Stimulated activated CD4-positive, alpha-beta T cell treated with anti-CD3 and anti-CD28 coated beads, Interleukin-1b, Interleukin-23, amount 100 ng/mL, for 4 hours (primary cell): Measurements from ENCODE around the gene LSM7.

ENCODE experiments used
- DNase-seq, 2 donors: peaks; one replicate each; pipeline ENCODE4 v3.0.0-alpha.2; 2020; ENCODE audit warnings: low read depth in 2 of 2

Gene LSM7

DNA sequence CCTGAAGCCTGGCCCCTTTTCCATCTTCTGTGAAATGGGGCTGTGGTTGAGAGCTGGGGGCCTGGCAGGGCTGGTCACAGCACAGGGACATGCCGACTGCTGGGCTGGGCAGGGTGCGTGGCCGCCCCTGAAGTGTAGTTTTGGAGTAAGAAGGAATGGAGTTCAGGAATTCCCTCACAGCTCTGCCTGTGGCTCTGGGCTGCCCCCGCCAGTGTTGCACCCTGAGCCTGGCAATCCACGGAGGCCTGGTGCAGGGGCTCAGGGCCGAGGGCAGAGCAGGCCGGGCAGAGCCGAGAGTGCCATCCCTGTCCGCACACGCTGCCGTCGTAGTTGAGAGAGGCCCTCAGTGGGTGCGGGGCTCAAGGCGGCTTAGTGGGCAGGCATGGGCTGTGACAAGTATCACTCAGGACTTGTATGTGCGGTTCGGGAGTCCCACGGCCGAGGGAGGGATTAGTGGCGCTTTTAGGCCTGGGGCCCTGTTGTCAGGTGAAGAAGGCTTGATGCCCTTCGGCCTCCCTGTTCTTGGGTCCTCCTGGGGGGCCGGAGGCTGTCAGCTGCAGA is 9.7 kb upstream of the LSM7 start:
- DNase-seq: no peak

- DNase-seq: no peak
Measured at GRCh38 chr19:2337329-2337707, 8.9 kb upstream of the LSM7 start.

DNA sequence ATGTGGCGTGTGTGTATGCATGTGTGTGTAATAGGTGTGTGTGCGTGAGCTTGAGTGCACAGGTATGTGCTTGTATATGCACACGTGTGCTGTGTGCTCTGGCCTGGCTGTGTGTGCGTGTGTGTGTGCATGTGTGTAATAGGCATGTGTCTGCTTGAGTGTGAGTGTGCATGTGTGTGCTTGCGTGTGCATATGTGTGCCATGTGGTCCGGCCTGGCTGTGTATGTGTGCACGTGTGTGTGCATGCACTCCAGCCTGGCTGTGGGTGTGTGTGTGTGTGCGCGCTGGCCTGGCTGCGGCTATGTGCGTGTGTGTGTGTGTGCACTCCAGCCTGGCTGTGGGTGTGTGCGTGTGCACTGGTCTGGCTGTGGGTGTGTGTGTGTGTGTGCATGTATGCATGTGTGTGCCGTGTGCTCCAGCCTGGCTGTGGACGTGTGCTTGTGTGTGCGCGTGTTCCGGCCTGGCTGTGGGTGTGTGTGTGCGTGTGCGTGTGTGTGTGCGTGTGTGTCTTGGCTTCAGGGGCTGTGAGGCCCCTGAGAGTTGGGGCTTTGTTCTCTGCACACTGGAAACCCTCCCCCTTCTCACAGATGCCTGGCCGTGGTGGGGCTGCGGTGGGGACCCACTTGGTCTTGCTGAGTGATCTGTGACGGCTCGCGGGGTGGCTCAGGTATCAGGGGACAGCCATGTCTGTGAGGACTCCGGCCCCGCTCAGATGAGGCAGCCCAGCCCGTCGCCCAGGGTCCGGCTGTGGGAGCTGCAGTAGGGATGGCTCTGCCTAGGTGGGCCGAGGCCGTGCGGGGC is 8.3 kb upstream of the LSM7 start:
- no peak for DNase-seq

DNA sequence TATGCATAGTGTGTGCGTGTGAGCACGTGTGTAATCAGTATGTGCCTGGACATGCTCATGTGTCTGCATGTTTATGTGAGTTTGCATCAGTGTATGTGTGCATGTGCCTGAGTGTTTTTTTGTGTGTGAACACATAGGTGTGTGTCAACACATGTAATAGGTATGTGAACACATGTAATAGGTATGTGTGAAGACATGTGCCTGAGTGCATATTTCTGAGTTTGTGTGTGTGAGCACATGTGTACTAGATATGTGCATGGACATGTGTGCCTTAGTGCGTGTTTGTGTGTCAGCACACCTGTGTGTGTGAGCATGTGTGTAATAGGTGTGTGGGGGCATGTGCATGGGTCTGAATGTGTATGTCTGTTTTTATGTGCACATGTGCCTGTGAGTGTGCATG is 7.5 kb upstream of the LSM7 start:
- DNase-seq: no peak

GRCh38 chr19:2334986-2335846 is 6.8 kb upstream of the LSM7 start:
- DNase-seq: no peak

DNA sequence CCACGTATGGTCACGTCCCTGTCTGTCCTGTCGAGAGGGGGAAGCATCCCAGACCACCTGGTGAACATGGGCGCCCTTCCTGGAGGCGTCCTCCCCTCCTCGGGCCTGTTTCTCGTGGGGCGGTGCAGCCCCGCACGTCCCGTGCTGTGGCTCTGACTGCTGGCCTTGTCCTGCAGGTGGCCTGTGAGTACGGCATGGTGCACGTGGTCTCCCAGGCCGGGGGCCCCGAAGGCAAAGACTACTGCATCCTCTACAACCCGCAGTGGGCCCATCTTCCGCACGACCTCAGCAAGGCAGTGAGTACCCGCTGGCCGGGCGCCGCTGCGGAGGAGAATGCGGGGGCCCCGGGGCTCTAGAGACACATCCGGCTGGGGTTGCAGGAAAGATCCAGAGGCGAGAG is 6.0 kb upstream of the LSM7 start:
- DNase-seq: no peak

DNA sequence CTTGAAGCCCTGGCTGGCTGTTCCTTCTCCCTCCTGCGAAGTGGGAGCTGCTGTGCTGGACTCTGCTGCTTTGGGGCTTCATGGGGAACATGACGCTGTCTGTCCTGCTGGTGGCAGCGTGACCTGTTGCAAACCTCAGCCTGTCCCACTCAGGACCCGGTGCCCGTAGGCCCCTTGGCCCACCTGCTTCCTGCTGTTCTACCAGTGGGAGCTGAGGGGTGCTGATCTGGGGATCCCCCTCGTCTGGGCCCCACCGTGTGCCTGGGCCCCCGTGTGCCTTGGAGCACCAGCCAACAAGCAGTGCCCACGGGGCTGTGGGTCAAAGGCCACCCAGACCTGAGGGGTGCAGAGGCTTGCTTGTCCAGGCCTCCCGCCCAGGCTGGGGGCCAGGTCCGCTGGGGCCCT is 5.4 kb upstream of the LSM7 start:
- no peak for DNase-seq

- no peak for DNase-seq
Measured at GRCh38 chr19:2333027-2333806, 4.8 kb upstream of the LSM7 start.

DNA sequence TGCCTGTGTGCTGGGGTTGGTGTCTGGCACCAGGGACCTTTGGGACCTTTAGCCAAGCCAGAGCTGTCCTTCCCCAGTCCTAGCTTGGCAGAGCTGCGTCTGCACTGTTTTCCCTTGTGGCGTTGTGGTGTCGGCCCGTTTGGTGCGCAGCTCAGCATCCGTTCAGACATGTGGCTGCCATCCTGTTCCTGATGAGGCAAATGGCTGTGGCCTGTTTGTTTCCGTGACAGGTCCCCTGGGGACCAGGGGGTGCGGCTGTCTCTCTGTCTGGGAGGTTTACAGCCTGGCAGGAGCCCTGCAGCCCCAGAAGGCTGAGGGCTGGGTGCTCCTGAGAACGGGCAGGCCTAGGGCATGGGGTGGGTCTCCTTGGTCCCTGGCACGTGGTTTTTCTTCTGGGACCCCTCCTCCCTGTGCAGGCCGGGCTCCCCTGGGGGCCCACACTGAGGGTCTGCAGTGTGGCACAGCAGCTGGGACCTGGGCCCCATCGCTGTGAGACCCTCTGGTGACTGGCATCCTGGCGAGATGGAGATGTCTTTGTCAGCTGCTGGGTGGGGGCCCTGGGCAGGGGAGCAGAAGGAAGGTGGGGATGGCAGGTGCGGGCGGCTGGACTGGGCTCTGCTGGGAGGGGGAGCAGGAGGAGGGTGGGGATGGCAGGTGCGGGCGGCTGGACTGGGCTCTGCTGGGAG is 4.1 kb upstream of the LSM7 start:
- no peak for DNase-seq

DNA sequence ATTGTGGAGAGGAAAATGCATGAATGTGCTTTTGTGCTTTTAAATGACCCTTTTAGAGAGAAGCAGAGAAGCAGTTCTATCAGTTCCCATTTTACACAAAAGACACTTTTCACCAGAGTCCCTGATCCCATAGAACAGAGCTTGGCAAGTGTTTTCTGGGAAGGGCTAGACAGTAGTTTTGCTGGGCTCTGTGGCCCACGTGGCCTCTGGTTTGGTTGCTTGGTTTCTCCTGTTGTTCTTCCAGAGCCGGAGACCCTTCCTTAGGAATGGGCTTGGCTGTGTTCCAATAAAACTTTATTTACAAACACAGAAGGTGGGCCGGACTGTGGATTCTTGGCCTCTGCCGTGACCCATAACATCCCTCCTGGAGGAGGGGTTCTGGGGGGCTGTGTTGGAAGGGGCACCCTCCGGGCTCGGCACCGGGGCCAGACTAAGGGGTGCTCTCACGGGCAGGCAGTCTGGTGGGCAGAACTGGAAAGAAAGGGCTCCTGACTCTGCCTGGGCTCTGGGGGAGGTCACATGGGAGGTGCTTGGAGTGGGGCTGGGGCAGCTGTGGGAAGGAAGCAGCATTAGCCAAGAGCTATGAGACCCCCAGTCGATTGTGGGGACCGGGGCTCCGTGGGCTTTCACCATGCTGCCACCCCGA is 3.3 kb upstream of the LSM7 start:
- DNase-seq: no peak

GRCh38 chr19:2330632-2331284 is 2.4 kb upstream of the LSM7 start:
- no peak for DNase-seq

- no peak for DNase-seq
Measured at GRCh38 chr19:2330255-2330631, 1.9 kb upstream of the LSM7 start.

DNA sequence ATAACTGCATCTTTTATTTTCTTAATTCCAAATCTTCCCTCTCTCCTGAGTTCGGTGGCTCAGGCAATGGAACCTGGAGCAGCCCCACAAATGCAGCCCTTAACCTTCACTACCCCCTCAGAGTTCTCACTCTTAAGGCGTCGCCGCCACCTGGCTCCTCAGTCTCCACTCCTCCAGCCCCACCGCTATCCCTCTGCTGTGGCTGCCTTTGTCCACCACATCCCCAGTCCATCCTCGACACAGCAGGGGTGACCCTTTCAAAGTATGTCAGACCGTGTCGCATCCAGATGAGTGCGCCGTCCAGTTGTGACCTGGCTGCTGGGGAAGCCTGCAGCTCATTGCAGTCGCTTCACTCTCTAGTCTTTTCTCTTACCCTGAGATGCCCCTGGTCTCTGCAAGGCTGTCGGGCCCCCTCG is 1.1 kb upstream of the LSM7 start:
- no peak for DNase-seq

- DNase-seq: no peak
Measured at GRCh38 chr19:2329149-2329478, 728 bp upstream of the LSM7 start.

- DNase-seq: peak; percentile 39 to 42
Measured at GRCh38 chr19:2327773-2328400, 499 bp downstream of the LSM7 start.

DNA sequence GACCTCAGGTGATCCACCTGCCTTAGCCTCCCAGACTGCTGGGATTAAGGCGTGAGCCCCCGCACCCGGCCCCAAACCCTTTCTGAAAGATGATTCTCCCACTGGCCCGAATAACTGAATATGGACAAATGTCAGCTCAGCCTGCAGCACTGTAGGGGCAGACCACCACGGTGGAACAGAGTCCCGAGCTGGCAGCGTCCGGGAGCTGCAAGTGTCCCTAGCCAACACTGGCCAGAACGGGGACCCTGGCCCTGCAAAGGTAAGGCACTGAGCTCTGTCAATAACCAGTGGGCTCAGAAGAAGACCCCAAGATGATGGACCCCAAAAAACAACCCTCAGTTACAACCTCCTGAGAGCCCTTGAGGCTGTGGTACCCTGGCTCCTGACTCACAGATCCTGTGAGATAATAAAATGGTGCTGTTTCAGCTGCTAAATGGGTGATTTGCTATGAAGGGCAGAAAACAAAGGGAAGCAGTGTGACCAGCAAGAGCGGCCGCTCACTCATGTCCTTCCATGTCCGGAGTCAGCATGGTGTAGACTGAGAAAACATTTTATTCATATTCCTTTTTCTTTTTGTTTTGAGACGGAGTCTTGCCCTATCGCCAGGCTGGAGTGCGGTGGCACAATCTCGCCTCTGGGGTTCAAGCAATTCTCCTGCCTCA is 1.6 kb downstream of the LSM7 start:
- DNase-seq: no peak

GRCh38 chr19:2325281-2326046 is 2.9 kb downstream of the LSM7 start:
- DNase-seq: no peak

- DNase-seq: no peak
Measured at GRCh38 chr19:2324220-2324948, 4.0 kb downstream of the LSM7 start.
